HG03521 (cell line): ENCODE measurements around the gene CFAP97D1.
A peak's percentile ranks its signal among the peaks of the same experiment; 100 is the strongest.

Source experiments
- ATAC-seq: cut with Tn5 transposase; IDR thresholded peaks from one replicate; pipeline ENCODE4 v1.9.1; 2021; ENCODE audit warnings: mild to moderate bottlenecking, moderate library complexity; ENCODE audit not compliant: unreplicated experiment

Gene CFAP97D1

DNA sequence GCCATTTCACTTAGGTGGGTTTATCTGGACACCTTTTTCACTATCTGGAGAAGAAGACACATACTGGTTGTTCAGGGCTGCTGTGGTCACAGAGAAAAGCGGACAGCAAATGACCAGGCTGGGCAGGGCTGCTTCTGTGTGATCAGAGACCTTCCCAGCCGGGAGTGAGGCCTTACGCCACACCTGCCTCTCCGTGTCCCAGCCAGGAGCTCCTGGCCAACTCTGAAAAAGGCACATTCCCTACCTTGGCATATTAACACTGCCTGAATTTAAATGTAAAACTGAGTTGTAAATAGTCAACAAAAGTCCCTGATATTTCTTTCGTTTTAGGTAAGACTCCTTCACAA, 12.5 kb upstream of the CFAP97D1 start:
- ATAC-seq, result no peak

DNA sequence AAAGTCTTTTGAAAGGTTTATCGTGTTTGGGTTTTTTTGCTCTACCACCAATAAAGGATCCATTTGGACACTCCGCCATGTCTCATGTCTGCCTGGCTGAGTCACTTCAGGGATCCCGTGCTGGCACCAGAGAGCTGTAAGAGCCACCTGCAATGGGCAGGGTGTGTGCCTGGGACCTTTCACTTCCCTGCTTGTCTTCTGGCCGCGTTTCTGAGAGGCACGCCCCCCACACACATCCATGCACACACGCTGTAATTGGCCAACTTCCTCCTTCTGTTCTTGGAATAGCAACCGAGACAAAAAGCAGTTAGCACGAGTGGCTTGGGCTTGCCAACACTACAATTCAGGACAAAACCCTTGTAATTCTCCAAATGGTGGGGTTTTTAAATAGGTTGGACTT, 11.9 kb upstream of the CFAP97D1 start:
- ATAC-seq, result no peak

DNA sequence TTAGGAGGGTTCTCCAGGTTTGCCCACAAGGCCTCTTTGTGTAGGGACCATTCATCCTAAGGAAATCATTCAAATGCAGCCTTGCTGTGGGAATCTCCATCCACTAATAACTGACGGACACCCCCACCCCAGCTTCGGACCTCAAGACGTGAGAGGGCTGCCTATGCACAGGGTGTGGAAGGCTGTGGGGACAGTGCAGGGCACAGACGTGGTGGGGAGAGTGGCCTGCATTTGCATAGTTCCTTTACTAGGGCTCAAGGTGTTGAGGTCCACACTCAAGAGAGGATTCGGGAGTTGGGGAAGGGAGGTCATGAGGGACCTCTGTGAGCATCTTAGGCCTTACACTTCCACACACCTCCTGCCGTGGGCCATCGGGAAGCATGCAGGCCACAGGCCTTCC, 11.3 kb upstream of the CFAP97D1 start:
- no peak for ATAC-seq

DNA sequence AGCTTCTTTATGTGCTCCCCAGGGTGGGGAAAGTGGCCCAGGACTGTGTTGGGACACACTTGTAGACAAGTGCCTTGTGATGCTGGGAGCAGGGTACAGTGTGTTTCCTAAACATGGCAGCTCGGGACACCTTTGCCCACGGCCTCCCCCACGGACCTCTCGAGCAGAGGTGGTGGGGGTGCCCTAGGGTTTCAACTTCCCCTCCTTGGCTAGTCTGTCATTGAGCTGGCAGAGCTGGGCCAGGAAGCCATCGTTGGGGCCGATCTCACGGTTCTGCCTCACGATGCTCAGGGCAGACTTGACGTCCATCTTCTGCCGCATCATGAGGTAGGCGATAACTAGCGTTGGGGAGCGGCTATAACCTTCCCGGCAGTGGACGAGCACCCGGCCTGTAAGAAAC, 10.8 kb upstream of the CFAP97D1 start:
- ATAC-seq, result no peak

DNA sequence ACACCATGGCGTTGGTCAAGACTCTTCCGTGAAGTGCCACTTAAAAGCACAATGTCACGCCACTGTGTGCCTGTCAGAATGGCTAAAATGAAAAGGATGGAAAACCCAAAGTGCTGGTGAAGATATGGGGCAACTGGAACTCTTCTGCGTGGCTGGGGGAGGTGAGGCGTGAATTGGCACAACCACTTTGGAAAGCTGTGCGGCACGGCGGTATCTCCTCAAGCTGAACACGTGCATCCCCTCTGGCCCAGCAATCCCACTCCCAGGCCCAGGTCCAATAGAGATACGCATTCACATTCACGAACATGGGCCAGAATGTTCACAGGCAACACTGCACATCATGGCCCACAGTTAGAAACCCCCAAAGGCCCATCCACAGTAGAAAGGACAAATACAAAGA, 10.4 kb upstream of the CFAP97D1 start:
- no peak for ATAC-seq

DNA sequence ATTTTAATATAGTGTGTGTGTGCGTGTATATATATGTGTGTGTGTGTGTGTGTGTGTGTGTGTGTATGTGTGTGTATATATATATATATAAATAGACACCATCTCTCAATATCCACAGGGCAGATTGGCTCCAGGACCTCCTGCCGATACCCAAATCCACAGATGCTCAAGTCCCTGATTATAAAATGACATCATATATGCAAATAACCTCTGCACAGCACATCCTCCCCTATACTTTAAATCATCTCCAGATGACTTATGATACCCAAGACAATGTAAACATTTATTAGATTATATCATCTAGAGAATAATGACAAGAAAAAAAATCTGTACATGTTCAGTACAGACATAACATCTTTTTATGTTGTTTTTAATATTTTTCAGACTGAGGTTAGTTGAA, 9.3 kb upstream of the CFAP97D1 start:
- ATAC-seq, result no peak

DNA sequence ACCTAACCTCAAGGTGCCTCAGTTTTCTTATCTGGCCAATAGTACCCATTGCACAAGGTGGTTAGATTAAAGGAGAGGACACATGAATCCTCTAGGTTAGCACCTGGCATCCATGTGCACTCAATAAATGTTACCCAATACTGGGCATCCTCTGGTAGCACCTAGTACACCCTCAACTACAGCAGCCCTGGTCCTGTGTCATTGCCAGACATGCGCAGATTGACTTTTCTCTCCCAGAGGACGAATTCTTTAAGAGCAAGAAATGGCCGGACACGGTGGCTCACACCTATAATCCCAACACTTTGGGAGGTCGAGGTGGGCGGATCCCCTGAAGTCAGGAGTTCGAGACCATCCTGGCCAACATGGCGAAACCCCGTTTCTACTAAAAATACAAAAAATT, 8.8 kb upstream of the CFAP97D1 start:
- no peak for ATAC-seq

DNA sequence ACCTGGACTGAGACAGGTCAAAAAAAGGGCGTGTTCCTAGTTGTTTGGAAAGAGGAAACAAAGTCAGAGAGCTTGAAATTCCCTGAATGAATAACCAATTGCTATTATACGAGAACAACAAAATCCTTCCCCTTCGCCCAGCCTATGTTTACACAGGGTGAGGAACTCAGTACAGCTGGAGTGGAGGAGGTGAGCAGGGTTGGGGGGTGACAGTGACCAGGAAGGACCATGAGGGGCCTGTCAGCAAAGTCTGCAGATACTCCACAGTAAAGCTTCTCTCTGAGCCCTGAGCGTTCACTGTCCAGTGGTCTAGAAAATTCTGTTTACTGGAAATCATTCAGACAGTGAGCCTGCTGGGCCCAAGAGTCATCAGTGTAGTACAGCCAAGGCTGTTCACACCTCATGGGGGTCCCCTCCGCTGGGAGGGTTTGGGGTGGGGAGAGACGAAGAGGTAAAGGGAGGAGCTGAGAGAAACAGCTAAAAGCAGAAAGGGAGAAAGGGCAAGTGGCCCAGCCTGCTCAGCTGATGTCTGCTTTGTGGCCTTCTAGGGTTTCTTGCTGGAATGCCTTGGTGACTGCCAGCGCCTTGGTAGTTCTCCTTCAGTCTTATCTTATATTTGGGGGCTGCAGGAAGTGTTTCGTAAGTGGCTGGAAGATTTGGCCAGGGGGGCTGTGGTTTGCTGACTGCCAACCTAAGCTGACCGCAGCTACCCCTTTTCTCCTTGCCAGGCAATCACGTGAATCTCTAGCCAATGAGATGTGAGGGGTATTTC, 7.2 kb upstream of the CFAP97D1 start:
- ATAC-seq, result no peak

DNA sequence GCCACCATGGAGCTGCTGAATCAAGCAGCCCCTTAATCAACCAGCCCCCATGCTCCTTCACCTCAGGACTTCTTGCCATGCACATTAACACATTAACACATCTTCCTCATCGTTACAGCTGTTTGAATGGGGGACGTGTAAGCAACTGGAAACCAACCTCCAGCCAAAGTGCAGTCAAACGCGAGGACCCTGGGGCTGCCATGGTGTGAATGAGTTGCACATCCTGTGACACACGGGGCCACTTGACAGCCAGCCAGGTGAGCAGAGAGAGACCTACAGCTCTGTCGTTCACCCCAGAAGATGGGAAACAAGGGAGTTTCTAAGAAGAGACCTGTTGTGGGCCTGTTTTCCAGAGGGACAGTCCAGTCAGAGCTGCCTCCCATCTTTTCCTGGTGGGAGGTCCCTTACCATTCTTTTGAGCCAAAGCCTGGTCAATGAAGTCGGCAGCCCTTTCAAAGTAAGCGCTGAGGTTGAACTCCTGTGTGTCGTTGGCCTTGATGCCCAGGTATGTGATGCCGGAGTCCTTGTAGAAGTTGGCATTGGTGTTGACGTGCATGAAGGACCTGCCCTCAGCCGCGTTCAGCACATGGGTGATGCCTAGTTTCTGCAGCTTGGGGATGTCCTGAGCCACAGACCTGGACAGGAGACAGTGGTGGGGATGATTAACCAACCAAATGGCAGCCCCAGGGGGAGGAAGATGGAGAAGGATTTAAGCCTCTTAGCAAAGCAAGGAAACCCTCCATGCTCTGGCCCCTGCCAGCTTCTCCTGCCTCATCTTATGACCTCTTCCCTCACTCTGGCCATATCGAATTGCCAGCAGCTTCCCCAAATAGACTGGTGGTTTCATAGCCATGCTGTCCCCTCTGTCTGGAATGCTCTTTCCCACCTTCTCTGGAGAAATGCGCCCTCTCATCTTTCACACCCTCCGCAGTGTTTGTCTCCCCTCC, 5.7 kb upstream of the CFAP97D1 start:
- ATAC-seq, result no peak

DNA sequence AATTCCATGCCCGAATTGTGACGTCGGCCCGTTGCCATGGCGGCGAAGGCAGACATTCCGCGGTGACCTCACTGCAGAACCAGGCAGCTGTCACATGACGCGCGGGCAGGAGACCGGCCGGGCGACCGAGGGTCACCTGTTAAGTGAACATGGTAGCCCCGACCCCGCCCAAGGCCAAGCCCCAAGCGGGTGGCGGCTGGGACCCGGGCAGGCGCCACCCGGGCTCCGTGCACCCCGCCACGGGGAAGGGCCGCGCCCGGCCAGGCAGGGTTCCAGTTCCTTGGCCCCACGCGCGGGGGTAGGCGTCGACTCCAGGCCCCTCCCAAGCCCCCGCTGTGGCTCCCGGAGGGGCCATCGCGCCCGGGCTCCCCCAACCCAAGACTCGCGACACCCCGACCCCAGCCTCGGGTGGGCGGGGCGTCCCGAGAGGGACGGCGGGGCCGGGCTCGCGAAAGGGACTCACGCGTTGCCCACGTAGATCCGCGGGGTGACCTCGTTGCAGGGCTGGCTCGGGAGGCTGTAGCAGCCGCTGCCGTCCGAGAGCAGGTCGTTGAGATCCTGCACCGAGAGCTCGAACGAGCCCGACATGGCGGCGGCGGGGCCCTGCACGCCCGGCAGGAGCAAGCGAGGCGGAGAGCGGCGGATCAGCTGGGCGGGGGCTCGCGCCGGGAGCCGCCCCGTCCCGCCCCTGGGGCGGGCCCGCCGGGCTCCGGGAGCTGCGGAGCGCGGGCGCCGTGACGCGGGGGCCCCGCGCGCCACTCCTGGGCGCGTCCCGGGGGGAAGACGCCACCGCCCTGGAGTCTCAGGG, 1.7 kb upstream of the CFAP97D1 start, which contains the start of gene DUSP3:
TSS of gene DUSP3 (minus strand) at position 641 of the 808 bp plus-strand sequence. CDS start at position 588, 53 bp downstream.
- peak; percentile 82 for ATAC-seq

DNA sequence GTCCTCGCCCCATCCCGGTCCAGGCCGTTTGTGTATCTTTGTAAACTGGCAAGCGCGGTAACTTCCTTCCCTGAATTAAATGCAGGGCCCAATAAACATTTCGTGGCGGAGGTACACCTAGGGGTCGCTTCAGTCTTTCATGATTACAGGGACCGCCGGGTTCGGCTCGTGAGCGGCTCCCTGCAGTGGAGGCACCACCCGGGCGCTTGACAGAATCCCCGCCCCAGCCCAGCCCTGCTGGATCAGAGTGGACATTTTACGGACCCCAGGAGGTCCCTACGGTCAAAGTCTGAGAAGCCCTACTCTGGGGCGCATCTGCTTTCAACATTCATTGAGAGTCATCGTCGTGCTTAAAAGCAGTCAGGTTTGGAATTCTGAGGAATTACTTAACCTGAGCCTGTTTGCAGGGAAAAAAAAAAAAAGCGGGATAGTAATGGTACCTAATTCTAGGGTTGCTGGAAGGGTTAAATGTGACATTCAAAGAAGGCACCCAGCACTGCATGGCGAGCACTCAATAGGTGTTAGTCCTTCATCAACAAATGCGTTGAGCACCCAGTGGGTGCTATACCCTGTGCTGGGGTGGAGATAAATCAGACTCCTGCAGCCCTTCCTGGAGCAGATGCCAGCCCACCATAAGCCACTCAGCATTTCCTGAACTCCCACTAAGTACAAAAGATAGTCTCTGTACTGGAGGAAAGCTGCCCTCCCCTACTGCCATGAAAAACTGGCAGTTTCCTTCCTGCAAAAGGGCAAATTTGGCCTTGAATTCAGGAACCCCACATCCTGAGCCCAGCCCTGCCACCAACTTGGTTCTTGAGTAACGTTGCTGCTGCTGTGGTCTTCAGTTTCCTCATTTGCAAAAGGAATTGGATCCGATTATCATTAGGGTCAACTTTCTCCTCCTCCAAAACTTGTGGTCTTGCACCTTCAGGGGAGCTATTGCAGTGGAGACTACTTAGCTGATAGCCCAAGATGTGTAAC, 800 bp upstream of the CFAP97D1 start:
- no peak for ATAC-seq

DNA sequence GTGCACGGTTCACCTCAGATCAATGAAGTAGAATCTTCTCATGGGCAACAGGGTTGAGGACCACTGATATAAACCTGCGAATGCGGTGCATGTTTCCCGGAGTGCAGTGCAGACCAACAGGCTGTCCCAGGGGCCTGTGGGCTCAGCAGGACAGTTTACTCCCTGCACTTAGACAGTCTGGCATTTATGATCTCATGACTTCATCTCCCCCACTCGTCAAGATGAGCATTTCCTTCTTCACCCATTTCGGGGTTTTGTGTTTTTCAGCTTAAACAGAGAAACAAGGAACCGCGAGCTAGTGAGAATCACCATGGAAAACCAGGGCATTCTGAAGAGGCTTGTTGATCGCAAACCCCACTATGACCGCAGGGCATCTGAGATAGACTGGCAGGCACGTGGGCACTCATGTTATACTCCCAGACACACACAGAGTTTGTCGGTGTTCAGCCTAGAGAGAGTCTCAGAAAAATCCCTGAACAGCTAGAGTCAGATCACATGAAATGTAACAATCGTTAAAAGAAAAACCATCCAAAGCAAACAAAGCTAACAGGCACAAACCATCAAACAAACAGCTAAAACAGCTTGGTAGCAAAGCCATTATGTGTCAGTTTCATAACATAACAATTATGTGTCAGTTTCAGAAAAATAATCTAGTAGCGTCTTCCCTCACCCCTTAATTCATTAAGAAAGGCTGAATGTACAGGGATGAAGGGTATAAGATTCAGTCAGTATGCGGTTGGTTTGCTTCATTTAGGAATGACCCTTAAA, 2.9 kb downstream of the CFAP97D1 start:
- no peak for ATAC-seq

DNA sequence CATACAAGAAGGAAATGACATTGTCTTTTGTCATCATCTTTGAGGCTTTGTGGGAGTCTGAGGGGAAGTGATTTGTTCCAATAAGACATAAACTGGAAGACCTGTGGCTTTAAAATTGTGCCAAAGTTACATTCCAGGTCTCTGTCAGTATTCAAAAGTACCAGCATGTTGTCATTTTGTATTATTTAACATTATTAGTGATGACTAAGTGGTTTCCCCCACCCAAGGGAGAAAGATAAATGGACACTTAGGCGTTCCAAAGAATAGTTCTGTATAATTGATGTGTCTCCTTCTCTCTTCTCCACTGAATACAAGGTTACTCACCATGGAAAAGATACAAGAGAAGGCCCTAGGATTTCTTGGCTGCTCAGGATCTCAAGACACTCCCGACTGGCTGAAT, 3.8 kb downstream of the CFAP97D1 start:
- ATAC-seq, result no peak

DNA sequence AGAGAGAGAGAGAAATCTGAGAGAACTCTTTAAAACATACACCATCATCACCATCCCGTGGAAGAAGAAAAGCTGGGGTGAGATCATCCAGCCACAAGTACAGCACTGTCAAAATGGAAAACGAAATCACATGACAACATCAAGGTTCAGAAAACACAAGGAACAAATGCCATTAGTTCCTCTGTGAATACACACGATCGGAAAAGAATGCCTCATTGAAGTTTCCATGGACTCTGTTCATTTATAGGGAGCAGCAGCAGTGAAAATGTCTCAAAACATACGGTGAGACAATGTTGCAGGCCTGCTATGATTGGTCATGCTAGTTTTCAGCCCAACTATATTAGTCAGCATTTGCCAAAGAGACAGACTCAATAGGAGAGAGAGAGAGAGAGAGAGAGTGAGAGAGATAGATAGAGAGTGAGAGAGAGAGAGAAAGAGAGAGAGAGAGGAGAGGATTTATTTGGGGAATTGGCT, 4.4 kb downstream of the CFAP97D1 start:
- no peak for ATAC-seq

DNA sequence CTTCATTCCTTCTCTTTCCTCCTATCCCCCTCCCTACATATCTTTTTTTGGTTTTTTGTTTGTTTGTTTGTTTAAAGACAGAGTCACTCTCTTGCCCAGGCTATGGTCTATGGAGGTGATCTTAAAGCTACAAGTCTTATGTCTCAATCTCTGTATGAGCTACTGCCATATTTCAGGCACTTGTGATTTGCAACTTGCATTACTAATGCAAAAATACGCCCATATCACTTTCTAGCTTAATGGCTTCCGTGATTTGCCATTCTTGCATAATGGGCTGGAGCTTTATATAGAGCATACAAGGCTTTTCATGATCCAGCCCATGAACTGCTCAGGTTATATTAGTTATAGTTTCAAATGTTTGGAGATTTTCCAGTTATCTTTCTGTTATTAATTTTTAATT, 7.5 kb downstream of the CFAP97D1 start:
- ATAC-seq, result no peak

DNA sequence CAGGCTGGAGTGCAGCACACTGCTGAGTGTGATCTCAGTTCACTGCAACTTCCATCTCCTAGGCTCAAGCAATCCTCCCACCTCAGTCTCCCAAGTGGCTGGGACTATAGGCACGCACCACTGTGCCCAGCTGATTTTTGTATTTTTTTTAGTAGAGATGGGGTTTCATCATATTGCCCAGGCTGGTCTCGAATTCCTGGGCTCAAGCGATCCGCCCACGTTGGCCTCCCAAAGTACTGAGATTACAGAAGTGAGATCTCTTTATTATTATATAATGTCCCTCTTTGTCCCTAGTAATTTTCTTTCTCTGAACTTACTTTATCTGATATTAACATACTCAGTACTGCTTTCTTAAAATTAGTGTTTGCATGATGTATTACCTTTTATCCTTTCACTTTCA, 8.3 kb downstream of the CFAP97D1 start:
- no peak for ATAC-seq

DNA sequence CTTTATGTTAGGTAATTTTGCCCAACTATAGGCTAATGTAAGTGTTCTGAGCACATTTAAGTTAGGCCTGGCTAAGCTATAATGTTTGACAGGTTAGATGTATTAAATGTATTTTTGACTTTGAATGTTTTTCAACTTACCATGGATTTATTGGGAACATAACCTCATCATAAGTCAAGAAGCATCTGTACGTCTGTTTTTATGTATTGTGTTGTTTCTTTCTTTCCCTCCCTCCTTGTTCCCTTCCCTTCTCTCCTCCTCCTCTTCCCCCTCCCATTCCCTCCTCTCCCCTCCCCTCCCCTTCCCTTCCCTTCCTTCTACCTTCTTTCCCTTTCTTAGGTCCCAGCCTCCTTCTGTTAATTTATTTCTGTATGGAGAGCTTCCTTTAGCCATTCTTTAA, 9.2 kb downstream of the CFAP97D1 start:
- ATAC-seq, result no peak

DNA sequence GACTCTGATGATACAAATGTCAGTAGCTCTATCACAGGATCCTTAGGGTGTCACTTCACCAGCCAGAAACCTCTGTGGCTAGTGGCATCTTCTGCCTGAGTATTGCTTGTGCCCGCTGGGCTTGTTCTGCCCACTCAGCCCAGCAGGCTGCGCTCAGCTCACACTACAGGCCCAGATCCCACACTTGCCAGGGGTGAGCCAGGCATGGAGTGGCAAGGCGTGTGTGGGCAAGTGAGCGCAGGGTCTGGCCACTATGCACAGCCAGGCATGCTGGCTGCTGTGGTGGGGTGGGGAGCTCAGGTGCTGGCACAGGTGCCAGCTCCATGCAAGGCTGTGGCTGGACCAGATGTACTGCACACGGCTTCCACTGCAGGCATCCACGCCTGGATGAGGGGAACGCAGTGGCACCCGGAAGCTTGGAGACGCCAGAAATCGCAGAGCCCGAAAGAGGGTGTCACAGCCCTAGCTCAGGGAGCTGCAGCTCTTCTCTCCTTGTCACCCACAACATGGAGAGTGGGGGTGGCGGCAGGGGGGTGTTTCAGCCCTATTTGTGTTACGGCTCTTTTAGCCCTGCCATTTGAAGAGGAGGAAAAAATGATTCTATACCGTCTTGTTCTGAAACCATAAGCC, 10.2 kb downstream of the CFAP97D1 start:
- ATAC-seq, result no peak

DNA sequence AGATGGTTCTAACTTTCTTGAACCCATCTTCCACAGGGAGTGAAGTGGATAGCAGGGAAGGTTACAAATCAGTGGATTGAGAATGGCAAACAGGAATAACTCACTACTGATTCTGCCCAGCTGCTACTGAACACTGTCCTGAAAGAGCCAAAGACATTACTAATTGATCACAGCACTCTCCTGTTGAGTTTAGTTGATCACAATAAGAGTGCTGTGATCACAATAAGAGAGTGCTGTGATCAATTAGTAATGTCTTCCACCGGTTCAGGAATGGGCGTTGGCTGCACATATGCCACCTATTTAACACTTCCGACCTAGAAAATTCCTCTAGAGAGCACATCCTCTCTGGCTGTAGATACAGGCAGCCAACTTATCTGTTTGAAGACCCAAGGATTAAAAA, 11.4 kb downstream of the CFAP97D1 start:
- ATAC-seq, result no peak
